Measurements from ENCODE around the gene COPZ2.
"Not testable (repeated sequence)": the region's sequence is repeated elsewhere in the genome, so short reads cannot be mapped to it uniquely, and the experiment has no call there.

The COPZ2 gene

DNA sequence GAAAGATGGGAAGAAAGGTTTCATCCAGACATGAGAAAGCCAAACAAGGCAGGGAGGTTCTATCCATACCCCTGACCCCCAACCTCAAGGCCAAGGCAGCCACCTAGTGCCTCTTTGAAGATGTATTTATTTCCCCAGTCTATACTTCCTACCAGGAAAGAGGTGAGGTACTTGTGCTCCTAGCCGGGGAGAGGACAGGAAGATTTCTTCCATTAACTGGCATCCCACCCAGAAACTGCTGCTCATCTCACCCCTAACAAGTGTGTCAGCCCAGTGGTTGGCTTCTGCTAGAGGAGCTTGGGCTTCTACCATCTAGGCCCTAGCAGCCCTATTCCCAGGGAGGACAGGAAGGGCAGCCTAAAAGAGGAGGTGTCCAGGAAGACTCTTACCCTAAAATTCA, 8.9 kb downstream of the COPZ2 start:
- no peak for DNase-seq (ENCODE audit: low spot score)

DNA sequence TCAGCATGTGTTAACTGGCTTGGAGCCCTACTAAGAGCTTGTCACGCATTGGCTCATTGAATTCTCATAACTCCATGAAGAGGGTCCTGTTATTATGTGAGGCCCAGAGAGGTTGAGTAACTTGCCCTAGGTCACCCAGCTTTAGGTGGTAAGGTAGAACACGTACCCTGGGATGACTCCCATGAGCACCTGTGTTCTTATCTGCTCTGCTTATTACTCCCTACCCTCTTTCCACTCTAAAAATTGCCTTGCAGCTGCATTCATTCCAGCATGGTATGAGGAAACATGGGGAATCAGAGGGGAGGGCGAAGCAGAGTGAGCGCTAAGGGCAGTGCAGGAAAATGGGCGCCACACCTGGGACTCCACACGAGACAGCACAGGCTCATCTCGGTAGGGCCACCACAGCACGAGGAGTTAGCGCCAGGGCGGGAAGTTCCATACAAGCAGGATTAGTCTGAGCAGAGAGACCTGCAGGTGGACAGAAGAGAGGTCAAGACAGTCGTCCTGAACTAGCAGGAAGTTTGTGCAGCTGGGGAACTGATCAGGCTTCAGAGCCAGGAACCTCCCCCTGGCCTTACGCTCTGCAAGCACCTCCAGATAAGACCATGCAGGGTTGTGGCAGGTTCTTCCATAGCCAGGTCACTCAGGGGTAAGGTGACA, 10.1 kb downstream of the COPZ2 start:
- DNase-seq (ENCODE audit: low spot score) = no peak

DNA sequence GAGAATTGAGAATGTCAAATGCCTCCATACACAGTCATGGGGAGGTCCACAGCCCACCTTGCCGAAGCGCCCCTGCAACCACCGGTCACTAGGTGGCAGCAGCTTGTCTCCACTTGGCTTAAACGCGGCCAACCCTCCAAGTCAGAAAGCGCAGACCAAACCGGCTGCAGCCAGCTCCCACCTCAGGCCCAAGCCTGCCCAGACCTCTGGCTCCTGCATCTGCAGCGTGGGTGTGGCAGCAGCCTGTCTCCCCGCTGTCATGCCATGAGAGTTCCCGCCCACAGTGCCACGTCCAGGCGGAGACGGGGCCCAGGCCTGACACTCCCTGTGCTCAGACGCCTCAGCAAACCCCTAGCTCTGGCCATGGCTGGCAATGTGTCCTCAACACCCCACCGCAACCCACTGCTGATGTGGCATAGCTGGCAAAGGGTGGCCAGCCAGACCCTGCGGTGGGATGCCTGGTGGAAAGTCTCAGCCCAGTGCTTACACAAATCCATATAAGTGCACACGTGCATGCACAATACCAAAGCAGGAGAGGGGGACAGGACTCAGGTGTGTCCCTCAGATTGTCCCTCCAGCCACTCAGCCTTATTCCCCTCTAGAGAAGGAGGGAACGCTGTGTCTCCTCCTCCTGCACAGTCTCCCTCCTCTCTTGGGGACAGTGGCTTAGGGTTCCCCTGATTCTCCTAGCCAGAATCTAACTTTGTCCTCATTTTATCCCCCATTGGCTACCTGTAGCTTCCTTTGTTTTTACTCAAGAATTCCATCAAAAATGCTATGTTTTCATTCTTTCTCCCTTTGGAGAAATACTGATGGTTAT, 10.9 kb downstream of the COPZ2 start:
- DNase-seq (ENCODE audit: low spot score) = peak; percentile 70

DNA sequence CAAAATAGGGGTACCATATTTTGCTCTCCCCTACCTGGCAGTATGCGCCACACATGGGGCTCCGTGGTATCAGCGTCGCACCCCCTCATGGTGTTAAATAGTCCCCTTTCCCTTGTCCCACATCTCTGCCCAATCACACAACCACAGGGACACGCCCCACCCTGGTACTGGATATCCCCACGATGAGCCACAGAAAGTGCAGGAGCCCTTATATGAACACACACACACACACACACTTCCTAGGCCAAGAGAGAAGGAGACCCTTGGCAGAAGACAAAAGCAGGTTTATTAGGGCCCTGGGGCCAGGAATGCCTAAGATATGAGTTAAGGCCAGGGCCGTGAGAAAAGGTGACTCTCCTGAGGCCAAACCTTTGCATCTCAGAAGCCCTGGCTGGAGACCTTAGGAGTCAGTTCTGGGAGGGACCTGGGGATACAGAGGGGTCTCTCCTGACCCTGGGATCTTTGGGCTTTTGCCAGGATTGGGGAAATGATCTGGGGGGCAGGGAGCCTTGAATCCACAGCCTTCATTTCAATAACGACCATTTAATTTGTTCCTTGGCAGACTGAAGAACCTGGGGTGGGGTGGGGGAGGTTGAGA, 11.6 kb downstream of the COPZ2 start:
- DNase-seq (ENCODE audit: low spot score) = no peak

DNA sequence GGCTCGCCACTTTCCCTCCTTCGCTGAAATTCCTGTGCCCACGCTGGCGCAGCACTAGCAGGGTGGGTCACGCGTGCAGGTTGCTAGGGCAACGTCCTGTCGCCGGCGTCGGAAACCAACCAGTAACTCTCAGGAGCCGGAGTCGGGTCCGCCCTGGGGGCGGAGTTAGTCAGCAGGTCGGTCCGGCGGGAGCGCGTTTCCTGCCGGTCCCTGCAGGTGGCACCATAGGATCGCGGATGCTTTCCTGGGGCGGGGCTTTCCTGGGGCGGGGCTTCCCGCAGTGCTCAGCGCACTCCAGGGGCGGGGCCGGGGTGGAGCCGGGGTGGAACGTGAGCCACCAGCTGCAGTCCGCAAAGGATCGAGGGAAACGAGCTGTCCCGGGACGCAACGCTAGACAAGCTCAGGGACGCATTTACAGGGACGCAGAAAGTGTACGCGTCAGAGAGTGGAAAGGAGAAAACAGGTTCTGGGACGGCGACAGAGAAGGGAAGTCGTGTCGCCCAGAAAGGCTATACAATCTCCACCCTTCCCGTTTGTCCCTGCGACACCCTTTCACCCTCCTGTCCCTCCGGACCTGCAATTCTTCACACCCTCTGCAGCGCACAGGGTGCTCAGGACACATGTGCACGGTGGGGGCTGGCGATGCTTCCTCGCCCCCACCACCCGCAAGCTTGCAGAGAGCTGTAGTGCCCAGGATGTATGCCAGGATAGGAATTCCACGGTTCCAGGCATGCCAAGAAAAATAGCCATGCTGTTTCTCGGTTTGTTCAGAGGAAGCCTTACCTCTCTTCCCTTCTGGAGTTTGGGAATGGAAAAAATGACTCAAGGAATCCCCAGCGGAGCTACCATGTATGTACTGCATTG, 12.3 kb downstream of the COPZ2 start:
- DNase-seq (ENCODE audit: low spot score) = peak; percentile 96

DNA sequence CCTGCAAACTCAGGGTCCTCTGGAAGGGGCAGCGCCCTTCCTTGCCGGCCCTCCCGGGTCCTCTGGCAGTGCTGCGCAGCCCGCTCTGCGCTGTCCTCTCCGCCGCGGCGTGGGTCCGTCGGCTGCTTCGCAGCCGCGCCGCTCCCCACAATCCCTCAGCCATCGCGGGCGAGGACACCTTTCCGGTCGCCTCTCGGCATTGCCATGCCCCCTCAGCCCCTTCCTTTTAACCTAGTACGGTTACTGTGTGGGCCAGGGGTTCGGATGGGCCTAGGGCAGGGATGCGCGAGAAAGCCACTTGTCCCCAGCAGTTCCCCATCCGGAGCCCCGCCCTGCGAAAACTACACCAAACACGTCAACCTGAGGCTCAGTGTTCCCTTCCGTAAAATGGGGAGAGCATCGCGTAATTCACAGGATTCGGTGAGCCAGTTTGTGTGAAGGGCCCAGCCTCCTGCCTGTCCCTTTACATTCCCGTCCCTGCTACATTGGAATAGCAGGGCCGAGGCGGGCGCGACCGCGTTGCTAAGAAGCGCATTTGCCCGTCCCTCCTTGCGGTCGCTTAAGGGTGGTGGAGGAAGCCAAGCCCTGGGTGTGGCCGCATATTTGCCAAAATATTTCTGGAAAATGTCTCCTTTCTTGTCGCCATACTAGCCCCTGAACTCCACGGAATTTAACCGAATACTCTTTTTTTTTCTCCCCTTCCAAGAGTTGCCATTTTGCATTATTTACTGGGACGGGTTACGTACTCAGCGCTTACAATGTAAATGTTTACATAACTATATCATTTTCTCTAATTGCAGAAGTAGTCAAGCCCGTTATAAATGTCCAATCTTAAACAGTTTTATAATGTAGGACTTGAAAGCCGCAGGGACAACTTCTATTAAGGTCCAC, 13.2 kb downstream of the COPZ2 start:
- no peak for DNase-seq (ENCODE audit: low spot score)

DNA sequence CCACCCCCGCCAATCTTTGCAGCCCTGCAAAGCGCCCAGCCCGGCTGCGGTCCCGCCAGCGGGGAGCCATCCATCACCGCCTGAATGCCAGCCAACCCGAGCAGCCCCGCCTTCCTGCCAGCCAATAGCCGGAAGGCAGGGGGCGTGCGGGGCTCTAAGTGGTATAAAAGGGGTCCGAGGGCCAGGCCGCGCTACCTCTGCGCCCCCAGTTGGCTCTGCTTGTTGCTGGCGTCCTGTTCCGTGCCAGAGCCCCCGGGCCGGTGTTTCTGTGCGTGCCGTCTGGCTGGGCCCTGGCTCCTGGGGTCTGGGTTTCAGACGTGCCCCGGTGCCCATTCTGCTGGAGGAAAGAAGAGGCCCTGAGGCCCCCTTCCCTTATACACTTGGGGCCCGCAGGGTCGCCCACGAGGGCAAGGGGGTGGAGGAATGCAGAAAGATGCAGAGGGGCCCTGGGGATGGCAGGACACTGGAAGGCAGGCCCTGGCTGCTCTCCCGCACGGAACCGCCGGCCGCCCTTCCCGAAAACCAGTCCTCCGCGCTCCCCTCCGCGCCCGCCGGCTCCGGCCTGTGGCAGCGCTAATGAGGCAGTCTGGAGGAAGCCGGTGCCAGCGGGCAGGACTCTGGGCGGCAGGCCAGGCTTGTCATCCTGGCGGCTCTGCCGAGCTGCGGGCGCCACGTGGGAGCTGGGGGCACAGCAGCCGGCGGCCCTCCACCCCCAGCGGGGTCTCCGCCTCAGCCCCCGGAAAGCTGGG, 14.0 kb downstream of the COPZ2 start:
- peak; percentile 84 for DNase-seq (ENCODE audit: low spot score)

DNA sequence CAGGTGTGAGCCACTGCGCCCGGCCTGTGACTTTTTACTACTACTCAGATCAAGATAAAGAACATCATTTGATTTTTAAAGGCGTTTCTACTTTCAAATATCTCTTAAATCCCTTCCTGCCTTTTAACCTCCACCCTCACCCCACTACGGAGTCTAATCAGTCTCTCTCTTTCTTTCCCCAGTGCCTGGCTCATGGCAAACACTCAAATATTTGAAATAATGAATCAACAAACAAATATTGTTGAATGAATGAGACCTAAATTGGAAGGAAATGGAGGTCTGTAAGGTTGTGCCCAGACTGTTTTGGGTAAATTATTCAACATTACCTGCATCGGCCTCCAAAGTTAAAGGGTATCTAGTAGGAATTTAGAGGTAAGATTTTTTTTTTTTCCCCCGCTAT, 14.7 kb downstream of the COPZ2 start:
- no peak for DNase-seq (ENCODE audit: low spot score)

DNA sequence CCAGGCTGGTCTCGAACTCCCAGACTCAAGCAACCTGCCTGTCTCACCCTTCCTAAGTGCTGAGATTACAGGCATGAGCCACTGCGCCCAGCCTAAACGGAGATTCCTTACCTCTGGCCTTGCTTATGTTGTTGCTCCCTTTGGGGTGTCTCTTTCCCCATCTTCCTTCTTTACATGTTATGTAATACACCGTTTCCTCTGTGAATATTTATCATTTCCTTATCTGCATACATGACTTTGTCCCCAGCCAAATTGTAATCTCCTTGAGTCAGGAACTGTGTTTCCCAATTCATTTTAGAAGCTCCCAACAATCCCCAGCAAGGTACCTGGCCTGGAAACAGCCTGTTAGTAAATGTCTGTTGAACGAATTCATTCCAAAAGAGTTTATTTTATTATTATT, 15.7 kb downstream of the COPZ2 start:
- no peak for DNase-seq (ENCODE audit: low spot score)

DNA sequence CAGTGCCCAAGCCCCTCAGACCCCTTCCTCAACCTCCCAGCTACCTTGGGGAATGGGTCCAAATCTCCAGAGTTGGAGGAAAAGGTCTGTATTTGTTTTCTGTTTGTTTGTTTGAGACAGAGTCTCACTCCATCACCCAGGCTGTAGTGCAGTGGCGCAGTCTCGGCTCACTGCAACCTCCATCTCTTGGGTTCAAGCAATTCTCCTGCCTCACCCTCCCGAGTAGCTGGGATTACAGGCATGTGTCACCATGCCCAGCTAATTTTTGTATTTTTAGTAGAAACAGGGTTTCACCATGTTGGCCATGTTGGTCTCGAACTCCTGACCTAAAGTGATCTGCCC, 19.8 kb downstream of the COPZ2 start:
- not testable (repeated sequence) for DNase-seq (ENCODE audit: low spot score)

DNA sequence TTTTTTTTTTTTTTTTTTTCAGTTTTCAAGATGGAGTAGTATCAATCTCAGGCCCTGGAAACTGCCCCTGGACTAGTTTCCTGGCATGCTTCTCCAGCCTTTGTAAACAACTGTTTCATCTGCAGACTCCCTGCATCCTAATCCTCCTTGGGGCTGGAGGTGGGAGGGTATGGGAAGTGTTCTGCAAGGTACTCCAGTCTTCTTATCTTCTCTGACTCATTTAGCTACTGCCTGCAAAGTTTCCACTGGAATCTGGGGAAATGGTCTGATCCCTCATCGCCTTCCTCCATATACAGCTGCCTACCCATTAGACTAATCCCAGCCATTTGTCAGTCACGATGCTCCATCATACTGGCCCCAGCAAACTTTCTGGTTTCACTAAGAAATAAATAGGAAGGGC, 21.5 kb downstream of the COPZ2 start:
- DNase-seq (ENCODE audit: low spot score) = no peak

DNA sequence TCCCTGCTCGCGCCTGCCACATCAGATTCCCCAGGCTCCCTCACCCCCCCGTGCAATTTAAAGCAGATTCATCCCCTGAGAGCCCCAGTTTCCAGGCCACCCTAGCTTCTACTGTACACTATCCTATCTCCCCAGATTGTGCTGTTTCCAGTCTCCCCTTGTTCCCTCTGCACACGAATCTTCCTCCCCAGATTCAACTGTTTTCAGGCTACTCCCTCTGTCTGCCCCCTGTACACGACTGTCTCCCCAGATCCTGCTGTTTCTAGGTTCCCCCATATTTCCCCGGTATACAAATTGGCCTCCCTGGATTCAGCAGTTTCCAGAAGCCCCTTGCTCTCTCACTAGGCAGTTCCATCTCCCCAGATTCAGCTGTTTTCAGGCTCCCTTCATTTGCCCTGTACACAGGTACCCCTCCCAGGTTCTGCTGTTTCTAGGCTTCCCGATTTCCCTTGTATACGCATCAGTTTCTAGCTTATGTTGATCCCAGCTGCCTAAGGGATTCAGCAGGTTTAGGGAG, 22.9 kb downstream of the COPZ2 start:
- no peak for DNase-seq (ENCODE audit: low spot score)

DNA sequence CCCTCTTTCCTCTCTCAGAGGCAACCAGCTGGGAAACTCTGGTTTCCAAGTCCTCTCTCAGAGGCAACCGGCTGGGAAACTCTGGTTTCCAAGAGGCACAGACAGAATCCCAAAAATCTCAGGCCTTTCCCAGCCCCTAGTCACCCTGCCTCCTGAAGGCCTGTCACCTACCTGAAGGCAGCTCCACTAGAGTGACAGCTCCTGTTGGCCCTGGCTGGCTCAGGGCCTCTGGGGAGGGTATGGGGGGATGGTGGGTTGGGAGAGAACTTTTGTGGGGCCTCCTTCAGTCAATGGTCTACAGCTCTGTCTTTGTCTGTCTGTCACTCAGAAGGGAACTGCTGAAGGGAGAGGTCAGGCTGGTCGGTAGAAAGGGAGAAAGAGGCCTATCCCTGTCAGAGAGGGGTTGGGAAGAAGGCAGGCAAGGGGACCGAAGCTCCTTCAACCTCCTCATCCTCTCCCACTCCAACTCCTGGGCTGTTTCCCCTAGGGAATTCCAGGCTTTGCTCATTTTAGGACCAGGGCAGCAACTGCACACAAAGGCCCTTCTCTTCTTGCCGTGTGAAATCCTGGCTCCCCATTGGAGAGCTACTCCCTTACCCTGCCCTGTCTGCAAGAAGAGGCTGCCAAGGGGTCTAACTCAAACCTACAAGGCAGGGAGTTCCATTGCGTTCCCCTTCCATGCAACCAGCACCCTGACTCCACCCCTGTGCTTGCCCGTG, 23.6 kb downstream of the COPZ2 start:
- no peak for DNase-seq (ENCODE audit: low spot score)

DNA sequence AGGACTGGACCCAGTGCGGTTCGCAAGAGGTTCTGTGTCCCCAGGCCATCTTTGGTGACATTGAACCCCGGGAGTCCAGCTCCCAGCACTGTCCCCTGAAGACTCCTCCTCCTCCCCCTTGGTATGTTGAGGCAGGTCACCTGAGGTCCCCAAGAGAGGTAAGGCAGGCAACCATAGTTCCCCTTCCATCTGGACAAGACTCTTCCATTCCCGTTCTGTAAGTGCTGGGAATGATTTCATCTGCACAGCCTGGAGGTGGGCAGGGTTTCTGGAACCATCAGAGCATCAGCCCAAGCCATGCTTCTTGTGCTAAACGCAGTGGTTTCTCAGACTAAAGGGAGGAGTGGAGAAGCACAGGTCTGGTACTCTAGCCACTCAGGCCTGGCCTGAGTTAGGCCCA, 24.9 kb downstream of the COPZ2 start:
- no peak for DNase-seq (ENCODE audit: low spot score)

DNA sequence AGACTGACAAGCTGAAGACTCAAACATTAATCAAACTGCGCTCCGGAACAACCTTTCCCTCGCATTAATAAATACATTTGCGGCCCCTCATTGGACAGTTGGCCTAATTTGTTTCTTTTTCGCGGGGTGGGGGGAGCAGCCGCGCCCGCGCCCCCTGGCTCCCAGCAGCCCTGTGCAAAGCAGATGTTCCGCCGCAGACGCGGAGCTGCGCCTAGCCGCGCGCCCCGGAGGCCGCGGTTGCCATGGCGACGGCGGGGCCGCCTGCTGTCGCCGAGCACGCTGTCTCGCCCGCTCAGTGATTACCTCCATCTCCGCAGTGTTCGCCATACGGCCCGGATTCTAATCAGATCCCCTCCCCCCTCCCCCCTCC, 25.5 kb downstream of the COPZ2 start:
- peak; percentile 39 for DNase-seq (ENCODE audit: low spot score)

DNA sequence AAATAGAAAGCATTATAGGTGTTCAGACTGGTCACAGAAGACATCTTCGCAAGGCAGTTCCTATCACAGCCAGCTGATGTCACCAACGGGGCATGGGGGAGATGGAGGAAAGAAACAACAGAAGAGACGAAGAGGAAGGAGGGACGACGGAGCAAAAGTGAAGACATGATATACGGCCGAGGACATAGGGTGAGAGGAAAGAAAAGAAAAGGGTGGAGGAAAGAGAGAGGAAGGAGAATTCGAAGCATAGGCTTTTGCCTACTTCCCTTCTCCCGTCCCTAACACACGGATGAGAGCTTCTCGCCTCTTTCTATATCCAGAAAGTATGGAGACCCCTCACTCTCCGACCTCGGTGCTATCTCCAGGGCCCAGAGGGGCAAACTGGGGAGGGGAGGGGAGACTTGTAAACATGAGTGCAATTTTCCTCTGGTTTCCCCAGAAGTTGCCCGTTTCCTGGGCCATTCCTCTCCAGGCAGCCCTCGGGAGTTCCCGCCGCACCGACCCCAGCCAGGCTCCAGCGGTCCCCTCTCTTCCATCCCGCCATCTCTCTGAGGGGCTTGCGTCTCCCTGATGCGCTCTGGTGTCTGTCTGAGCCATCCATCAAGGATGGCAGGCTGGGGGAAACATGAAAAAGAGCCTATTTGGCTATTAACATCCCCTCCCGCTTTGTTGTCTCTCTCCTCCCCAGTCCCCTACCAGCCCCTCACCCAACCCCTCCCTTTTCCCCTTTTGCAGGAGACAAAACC, 26.0 kb downstream of the COPZ2 start:
- DNase-seq (ENCODE audit: low spot score) = no peak

DNA sequence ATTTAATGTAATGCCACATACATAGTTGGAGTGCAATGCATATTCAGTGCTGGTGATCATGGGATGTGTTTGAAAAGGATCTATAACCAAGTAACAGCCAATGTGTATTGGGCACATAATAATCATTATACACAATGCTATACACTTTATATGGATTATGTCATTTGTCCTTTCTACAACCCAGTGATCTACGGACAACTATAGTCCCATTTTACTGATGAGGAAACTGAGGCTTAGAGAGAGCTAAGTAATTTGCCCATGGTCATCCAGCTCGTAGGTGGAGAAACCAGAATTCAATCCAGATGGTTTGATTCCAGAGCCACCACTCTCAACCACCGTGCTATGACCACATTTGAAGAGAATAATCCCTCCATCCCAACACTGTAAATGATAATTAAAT, 27.4 kb downstream of the COPZ2 start:
- DNase-seq (ENCODE audit: low spot score) = no peak

DNA sequence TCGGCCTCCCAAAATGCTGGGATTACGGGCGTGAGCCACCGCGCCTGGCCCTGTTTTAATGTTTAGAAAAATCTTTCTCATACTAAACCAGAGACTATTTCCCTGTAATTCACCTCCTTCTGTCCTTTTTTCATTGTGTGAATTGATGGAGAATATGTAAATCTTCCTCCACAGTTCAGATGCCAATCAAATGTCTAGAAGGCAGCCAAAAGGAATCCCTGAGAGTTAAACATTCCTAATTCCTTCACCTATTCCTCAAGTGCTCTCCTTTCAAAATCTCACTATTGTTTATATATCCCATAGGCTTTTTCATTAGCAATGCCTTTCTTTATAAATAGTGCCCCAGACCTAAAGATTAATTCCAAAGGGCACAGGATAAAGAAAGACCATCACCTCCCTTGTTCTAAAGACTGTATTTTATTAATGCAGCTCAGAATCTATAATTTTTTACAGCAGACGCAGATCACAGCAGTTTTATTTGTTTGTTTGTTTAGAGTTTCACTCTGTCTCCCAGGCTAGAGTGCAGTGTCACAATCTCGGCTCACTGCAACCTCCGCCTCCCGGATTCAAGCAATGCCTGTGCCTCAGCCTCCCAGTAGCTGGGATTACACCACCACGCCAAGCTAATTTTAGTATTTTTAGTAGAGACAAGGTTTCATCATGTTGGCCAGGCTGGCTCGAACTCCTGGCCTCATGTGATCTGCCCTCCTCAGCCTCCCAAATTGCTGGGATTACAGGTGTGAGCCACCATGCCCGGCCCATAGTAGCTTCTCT, 30.5 kb downstream of the COPZ2 start:
- DNase-seq (ENCODE audit: low spot score) = no peak
